ENCODE data around the gene RNF38. TPM values are rescaled to one million over a fixed set of nuclear protein-coding genes. Genes with fewer than 3 reads are reported as not detected.

Gene RNF38
- total RNA-seq, 1 experiment from 2014 or later = 18.1 TPM

DNA sequence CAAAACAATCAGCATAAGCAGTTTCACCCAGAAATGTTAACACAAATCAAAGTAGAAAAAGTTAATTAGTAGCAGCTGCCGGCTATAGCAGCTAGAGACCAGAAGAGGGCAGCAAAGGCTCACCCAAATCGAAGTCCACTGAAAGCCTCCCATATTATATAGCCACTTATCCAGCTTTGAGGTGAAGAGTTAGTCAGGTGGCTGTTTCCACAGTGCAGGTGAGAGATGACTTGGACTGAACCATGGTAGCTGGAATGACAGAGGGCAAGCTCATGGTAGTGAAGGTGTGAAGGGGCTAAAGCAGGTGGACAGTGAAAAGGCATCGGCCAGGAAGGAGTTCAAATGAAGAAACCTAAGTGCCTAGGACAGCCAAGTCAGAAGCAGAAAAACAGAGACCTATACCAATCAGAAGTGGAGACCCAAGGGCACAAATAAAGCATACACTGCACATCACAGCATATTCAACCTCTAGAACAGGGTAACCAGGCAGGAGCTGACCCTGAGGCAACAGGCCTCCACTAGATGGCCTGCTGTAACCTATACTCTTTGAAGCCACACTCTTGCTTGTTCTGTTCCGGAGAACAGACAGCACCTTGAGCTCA lies 7.2 kb upstream of the RNF38 start:
- Histone ChIP-seq H3K9me3 (ENCODE audit: control insufficient read depth in 1 of 2, insufficient read depth in 1 of 2, low read depth in 1 of 2, low read length in 2 of 2) (no peaks in the 10 kb centered on the region), H3K79me2 (ENCODE audit: insufficient read depth, low read length) (0 out of 2 replicates have a peak, but pooled peaks cover 6% of the 10 kb centered on the region), H3K27ac (ENCODE audit: low read depth, low read length) (no peak overlapping the region), H3K9me2 (ENCODE audit: insufficient read depth) (no peaks in the 10 kb centered on the region), H2AFZ (ENCODE audit: low read depth, low read length, poor library complexity, severe bottlenecking) (no peak overlapping the region), H3K36me3 (ENCODE audit: control insufficient read depth in 1 of 2, insufficient read depth in 2 of 2, low read length in 2 of 2) (no peaks in the 10 kb centered on the region), H3K27me3 (ENCODE audit: insufficient read depth, low read length) (no peaks in the 10 kb centered on the region), H4K20me1 (ENCODE audit: insufficient read depth) (no peaks in the 10 kb centered on the region), H3K4me3 (replicated peaks in 1 of 2; ENCODE audit: low read depth in 1 of 2, low read length in 2 of 2) (no peak overlapping the region), H3K4me2 (ENCODE audit: low read length) (no peak overlapping the region), H3K9ac (ENCODE audit: low read length) (no peak overlapping the region), H3K4me1 (ENCODE audit: control insufficient read depth in 1 of 2, insufficient read depth in 2 of 2, low read length in 2 of 2) (no peaks in the 10 kb centered on the region)
- no peak for TF ChIP-seq ZBTB33 (IDR thresholded peaks at IDR 0.05; ENCODE audit: extremely low read depth, insufficient replicate concordance, low read length)
- TF ChIP-seq CBX3 (IDR thresholded peaks at IDR 0.05; ENCODE audit: low read depth) = no peak
- TF ChIP-seq ATF3 (IDR thresholded peaks at IDR 0.05) = no peak
- no peak for TF ChIP-seq FOSL1 (IDR thresholded peaks at IDR 0.05; ENCODE audit: low read depth)
- TF ChIP-seq, protein P1, sequence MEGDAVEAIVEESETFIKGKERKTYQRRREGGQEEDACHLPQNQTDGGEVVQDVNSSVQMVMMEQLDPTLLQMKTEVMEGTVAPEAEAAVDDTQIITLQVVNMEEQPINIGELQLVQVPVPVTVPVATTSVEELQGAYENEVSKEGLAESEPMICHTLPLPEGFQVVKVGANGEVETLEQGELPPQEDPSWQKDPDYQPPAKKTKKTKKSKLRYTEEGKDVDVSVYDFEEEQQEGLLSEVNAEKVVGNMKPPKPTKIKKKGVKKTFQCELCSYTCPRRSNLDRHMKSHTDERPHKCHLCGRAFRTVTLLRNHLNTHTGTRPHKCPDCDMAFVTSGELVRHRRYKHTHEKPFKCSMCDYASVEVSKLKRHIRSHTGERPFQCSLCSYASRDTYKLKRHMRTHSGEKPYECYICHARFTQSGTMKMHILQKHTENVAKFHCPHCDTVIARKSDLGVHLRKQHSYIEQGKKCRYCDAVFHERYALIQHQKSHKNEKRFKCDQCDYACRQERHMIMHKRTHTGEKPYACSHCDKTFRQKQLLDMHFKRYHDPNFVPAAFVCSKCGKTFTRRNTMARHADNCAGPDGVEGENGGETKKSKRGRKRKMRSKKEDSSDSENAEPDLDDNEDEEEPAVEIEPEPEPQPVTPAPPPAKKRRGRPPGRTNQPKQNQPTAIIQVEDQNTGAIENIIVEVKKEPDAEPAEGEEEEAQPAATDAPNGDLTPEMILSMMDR (IDR thresholded peaks at IDR 0.05 in 2 of 3, conservative IDR thresholded peaks at IDR 0.05 in 1 of 3; ENCODE audit: borderline replicate concordance in 1 of 3, insufficient read depth in 1 of 3, low read depth in 2 of 3, low read length in 2 of 3) = peak; percentile 81 to 95 (median 89)
- TF ChIP-seq RAD21 (IDR thresholded peaks at IDR 0.05; ENCODE audit: low read depth) = peak; percentile 93
- ChIA-PET POLR2A (interaction anchor here (1.5 to 2.2 kb wide), 2 partner anchors 43 to 148 kb away, joined by 7 to 8 read pairs; no protein-coding TSS in a partner anchor), RAD21 (ENCODE audit: low non-redundant PET in 1 of 2, low total read pairs in 2 of 2, uncharacterized antibody in 2 of 2, unreplicated experiment in 2 of 2) (interaction anchor here (0.6 to 1.9 kb wide), 17 partner anchors 12 to 448 kb away, joined by 3 to 13 read pairs (median 4); no protein-coding TSS in a partner anchor), CTCF (interaction anchor here (0.6 to 4.8 kb wide), 32 partner anchors 11 to 584 kb away, joined by 3 to 119 read pairs (median 6); no protein-coding TSS in a partner anchor)
- ATAC-seq = peak; percentile 93
- no TSS peak for BruUV-seq (replicated peaks)
- DNase-seq (ENCODE audit: low read depth, low spot score) = peak; percentile 50
- intact Hi-C loops (cut with micrococcal nuclease) = loop anchor here (1.0 to 10.0 kb wide), 5 partner anchors 43 to 450 kb away; no protein-coding TSS in a partner anchor
